DMS53 treated with DMSO at 0.1 percent for 48 hours (cell line): Measurements from ENCODE around the gene ARID3A.

ENCODE experiments used
- DNase-seq: peaks from one replicate; lab custom pipeline; 2025; ENCODE audit not compliant: unreplicated experiment; lab: John Stamatoyannopoulos, UW

ARID3A gene

DNA sequence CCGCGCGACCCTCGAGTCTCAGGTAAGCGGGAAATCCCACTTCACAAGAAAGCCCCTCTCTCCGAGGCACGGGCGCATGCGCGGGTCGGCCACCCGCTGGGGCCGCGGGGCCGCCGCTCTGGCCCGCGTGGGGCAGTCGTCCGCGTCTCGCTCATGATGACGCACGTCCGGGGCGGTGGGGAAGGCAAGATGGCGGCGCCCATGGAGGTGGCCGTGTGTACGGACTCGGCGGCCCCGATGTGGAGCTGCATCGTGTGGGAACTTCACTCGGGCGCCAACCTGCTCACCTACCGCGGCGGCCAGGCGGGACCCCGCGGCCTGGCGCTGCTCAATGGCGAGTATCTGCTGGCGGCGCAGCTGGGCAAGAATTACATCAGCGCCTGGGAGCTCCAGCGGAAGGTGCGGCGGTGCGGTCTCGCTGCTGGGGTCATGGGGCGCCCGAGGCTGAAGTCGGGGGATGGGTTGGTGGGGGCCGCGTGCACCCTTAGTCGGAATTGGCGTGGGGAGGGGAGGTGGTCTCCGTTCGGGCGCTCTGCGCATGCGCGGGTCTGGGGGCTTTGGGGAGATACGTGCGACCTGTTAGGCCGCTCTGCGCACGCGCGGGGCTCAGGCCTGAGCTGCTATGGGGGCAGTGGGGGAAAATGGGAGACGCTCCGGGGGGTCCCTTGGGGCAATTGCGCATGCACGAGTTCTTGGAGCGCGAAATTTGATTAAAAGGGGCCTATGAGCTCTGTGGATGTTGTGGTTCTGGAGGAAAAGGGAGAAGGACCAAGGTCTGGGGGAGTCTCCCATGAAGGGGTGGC lies 58.5 kb downstream of the ARID3A start, which contains the start of gene WDR18:
Gene WDR18 (plus strand): TSS at position 181 of the 803 bp plus-strand sequence. CDS start 9 bp downstream, at position 190.
- DNase-seq, result peak; percentile 48

DNA sequence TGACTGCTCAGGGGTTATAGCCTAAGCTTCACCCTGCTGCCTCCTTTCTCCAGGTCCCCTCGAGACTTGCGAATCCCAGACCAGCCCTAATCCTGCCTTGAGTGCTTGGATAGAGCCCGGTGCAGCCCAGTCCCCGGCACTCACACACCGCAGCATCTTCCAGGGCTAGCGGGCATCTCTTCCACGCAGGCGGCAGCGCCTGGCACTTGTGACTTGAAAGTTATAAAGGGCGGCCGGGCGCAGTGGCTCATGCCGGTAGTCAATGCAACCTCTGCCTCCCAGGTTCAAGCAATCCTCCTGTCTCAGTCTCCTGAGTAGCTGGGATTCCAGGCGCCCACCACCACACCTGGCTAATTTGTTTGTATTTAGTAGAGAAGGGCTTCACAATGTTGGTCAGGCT lies 60.2 kb downstream of the ARID3A start:
- no peak for DNase-seq

GRCh38 chr19:988081-988480 lies 62.2 kb downstream of the ARID3A start:
- no peak for DNase-seq

GRCh38 chr19:988510-988909 lies 62.7 kb downstream of the ARID3A start:
- no peak for DNase-seq

DNA sequence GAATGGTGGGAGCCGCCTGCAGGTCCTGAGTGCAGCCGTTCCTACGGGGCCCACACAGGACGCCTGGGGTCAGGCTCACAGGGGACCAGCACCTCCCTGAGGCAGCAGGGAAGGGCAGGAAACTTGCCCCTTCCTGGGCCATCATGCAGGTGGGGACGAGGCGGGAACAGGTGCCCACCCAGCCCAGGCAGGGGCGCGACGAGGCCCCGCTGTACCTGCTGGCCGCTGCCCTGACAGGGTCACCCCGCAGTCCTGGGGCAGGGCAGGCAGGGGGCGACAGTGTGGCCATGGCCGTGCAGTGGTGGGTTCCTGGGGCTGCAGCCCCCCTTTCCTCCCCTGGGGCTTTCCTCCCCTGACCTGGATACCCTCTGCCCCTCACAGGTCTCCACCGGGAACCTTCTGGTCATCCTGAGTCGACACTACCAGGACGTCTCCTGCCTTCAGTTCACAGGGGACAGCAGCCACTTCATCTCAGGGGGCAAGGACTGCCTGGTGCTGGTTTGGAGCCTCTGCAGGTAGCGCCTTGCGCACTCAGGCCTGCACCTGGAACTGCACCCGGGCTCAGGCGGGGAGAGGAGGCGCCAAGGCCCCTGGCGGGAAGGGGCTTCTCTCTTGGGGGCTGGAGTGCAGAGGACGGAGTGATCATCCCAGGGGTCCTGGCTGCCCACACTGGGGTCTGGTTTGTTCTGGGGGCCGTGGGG lies 63.7 kb downstream of the ARID3A start:
- no peak for DNase-seq

GRCh38 chr19:990119-990571 lies 64.3 kb downstream of the ARID3A start:
- DNase-seq, result no peak

- no peak for DNase-seq
Measured at GRCh38 chr19:990746-991145, 64.9 kb downstream of the ARID3A start.

DNA sequence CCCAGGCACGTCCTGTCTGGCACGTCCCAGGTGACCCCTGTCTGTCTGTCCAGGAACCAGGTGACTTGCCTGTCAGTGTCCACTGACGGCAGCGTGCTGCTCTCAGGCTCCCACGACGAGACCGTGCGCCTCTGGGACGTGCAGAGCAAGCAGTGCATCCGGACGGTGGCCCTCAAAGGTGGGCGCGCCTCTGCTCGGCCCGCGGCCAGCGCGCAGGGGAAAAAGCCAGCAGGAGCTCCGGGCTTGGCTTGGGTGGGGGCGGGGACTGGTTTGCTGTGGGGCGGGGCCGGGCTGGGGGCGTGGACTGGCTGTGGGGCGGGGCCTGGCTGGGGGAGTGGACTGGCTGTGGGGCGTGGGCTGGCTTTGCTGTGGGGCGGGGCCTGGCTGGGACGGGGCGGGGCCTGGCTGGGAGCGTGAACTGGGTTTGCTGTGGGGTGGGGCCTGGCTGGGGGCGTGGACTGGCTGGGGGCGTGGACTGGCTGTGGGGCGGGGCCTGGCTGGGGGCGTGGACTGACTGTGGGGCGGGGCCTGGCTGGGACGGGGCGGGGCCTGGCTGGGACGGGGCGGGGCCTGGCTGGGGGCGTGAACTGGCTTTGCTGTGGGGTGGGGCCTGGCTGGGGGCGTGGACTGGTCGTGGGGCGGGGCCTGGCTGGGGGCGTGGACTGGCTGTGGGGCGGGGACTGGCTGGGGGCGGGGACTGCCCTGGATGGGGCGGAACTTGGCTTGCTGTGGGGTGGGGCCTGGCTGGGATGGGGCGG lies 65.5 kb downstream of the ARID3A start:
- no peak for DNase-seq

- DNase-seq, result no peak
Measured at GRCh38 chr19:991932-992669, 66.3 kb downstream of the ARID3A start.

DNA sequence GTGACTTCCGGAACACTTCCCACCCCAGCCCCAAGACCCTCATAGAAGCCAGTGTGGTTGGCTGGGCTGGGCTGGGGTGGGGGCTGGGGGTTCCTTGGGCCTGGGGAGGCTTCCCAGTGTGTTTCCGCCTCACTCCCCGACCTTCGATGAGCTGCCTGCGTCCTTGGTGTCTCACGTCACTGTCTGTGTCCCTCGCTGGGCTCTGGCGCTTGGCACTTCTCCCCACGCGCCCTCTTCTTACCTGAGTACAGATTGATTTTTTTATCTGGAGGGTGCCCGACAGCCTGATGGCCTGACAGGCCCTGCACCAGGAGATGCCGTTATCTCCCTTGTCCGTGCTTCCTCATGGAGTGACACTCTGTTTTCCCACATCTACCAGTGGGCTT lies 66.8 kb downstream of the ARID3A start:
- no peak for DNase-seq

DNA sequence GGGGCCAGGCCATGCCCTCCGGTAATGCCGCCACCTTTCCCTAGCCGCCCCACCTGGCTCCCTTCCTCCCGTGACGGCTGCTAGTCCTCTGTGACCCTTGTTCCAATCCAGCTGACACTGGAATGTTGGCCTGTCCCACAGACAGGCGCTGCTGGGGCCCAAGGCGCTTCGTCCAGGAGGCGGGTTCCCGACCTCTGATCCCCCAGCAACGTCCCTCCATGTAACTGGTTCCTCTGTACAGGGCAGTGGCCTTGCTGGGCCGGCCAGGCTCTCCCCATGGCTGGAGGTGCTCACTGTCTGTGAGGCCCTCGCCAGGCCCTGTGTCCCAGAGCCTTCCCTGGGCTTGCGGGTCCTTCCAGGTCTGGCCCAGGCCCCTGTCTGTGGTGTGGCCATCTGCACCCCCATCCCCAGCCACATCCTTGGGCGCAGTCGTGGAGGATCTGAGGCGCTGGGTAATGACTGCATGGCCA lies 67.6 kb downstream of the ARID3A start:
- no peak for DNase-seq

DNA sequence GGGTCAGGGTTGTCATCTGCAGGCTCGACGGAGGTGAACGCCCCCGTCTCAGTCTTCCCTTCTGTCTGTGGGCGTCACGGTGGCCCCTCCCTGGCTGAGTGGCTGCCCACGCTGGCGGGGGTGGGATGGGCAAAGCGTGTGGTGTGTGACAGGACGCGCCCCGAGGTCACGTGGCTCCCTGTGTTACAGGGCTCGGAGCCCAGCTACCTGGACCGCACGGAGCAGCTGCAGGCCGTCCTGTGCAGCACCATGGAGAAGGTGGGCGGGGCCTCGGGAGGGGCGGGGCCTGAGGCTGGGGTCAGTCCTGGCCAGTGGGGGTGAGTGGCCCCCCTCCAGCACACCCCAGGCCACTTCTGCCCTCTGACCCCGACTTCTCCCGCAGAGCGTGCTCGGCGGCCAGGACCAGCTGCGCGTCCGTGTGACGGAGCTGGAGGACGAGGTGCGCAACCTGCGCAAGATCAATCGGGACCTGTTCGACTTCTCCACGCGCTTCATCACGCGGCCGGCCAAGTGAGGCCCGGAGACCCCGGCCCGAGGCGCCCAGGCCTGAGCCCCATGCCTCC lies 68.1 kb downstream of the ARID3A start:
- no peak for DNase-seq

DNA sequence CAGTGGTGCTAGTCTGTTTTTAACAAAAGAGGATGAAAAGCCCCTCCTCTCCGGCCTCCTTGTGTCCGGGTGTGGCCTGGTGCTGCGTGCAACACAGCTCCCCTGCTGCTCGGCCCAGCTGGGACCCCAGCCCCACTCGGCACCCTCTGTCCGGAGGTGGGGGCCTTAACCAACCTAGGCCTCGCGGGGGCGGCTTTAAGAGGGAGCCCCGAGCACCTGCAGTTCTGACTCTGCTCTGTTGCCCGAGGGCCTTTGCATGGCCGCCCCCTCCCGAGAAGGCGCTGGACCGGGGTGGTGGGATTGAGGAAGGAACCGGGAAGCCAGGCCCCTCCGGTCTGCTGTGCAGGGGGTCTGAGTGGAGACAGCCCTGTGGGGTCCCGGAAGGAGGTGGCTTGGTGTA lies 68.7 kb downstream of the ARID3A start:
- DNase-seq, result no peak

- peak; percentile 22 for DNase-seq
Measured at GRCh38 chr19:995051-995827, 69.4 kb downstream of the ARID3A start.

DNA sequence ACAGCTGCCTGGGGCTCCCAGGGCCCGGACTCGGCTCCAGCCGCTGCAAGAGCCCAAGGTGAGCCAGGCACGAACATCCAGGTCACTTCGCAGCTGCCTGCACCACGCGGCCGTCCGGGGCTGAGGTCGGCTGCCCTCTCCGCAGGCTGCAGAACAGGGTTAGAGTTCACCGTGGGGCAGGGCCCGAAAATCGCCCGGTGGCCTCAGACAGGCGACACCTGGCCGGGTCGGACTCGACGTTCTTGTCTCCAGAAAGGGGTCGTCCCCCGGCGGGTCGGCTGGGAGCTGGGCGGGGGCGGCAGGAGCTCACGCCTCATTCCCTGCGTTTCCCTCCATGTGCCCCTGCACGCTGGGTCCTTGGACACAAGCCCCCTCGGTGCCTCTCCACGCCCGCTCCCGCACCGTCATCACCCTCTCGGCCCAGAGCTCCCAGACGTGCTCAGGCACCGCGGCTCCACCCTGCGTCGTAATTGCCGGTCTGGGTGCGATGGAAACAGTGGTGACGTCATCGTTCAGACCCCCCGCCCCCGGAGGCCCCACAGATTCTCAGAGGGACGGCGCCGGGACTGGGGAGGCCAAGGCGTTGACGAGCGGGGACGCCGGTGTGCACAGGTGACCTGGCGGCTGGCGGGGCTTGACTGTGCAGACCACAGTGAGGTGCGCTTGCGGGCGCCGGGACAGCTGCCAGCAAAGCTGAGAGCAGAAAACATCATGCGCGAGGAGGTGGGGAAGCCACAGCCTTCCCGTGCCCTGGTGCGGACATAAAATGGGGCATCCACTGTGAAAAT lies 70.4 kb downstream of the ARID3A start:
- no peak for DNase-seq

GRCh38 chr19:998064-998463 lies 72.2 kb downstream of the ARID3A start:
- no peak for DNase-seq

DNA sequence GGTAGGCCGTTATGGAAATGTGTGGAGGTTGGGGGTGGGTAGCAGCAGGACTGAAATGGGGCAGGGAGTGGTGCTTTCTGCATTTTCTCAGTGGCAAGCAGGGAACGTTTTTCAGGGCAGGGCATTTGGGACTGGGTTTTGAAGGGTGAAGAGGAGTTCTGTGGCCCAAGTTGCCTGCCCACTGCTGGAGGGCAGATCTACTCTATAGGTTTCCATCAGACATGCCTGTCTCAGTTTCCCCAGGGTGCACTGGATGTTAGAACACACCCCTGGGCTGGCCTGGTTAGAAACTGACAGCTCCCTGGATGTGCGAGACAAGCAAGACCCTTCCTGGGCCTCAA lies 73.5 kb downstream of the ARID3A start:
- DNase-seq, result no peak

DNA sequence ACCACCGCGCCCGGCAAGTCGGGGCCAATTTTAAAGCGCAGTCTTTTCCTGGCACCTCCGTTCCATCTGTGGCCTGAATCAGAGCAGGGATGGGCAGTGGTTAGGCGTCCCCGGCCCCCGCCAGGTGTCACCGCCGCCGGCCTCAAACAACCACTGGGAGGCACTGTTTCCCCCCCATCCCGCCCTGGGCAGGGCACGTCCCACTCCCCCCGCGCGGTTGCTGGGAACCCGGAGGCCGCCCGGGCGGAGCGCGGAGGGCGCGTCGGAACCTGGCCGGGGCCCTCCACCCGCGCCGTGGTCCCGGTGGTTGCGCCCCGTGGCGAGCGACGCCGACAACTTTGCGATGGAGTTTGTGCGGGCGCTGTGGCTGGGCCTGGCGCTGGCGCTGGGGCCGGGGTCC lies 74.3 kb downstream of the ARID3A start, which contains the start of gene GRIN3B:
Gene GRIN3B (plus strand): TSS at position 325 of the 400 bp plus-strand sequence. CDS start 19 bp downstream, at position 344.
- no peak for DNase-seq
